ENCODE data around the gene C16orf54.
"Not testable (repeated sequence)": the region's sequence is repeated elsewhere in the genome, so short reads cannot be mapped to it uniquely, and the experiment has no call there.

C16orf54 gene

DNA sequence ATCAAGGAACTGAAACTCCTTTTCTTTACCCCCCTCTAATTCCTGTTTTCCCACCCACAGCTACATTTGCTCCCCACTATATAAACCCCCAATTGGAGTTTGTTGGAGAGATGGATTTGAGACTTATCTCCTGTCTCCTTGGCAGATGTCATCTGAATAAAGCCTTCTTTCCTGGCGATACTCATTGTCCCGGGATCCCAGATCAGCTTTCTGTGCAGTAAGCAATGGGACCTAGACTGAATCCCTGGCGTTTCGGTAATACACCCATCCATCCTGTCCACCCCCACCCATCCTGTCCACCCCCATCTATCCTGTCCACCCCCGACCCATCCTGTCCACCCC lies 44.6 kb downstream of the C16orf54 start:
- DNase-seq: no peak

DNA sequence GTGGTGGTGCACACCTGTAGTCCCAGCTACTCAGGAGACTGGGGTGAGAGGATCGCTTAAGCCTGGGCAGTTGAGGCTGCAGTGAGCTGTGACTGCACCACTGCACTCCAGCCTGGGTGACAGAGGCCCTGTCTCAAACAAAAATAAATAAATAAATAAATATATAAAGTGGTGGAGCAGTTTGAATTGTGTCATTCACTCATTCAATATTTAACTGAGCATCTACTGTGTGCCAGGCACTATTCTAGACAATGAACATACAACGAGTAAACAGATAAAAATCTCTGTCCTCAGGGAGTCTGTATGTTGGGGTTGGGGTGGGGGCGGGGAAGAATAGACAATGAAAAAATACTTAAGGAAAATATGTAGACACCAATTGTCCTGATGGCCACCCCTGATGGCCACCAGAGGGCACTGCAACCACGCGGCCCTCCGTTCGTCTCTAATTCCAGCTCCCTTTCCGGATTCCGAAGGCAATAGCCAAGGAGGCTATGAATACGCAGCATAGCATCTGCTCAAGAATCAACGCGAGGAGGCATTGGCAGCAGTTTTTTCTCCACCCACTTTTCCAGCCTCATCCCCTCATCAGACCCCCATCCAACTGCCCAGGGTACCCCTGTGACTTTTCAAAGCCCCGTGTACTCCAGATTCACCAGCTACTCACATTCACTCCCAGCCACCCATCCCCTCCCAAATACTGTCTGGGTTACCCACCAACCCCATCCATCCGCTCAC lies 45.4 kb downstream of the C16orf54 start:
- peak; percentile 76 for DNase-seq

DNA sequence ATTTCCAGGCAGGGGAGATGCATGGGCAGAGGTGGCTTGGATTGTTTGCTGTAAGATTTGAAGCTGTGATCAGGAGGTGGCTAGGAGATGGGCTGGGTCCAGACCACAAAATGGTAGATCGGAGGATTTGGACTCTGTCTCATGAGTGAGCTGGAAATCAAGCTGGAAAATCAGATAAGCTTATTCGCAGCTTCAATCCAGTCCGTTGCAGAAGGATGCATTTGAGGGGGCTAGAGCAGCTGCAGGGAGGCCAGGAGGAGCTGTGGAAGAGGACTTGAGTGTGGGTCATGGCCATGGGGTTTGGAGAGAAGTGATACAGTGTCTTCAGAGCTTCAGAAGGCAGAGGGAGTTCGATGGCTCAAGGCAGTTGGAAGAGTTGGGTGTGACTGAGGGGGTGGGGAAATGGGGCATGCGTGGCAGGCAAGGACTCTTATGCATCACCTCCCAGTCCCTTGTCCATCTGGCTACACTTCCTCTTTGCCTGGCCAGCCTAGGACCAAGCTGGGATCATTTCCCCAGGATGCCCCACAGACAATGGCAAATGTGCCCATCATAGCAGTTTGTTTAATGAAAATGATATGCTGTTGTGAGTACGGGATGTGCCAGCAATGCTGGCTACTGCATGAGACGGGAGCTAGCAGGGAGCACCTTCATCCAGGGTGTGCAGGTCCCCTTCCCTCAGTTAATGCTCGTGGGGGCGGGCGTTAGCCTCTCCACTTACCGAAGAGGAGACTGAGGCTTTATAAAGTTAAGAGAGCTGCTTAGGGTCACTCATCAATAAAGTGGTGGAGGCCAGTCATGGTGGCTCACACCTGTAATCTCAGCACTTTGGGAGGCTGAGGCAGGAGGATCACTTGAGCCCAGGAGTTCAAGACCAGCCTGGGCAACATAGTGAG lies 46.2 kb downstream of the C16orf54 start:
- no peak for DNase-seq

DNA sequence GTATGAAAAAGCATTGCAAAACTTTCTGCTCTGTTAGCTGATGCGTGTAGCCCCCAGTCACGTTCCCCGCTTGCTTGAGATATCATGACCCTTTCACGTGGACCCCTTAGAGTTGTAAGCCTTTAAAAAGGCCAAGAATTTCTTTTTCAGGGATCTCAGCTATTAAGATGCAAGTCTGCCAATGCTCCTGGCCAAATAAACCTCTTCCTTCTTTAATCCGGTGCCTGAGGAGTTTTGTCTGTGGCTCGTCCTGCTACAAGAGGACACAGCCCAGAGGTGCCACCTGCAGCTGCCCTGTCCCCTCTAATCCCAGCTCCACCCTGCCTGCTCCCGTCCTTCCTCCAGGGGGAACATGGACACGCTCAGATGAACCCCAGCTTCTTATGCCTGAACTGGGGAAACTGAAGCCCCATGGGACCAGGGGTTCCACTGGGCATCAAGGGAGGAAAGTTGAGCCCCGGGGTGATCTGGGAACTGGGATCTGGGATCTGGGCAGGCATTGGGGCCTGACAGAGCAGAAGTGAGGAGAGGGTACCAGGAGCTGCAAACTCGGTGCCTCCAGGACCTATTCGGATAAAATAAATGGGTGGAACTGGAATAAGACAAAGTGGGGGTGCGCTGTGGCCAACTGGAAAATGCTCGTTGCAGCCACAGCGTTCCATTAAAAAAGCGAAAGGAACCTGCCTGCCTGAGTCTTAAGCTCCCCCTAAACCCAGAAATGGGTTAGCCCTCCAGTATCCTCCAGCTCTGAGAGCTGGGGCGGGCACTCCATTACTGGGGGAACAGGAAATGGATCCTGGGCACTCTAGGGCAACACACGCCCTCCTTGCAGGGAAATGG lies 47.1 kb downstream of the C16orf54 start:
- no peak for DNase-seq

DNA sequence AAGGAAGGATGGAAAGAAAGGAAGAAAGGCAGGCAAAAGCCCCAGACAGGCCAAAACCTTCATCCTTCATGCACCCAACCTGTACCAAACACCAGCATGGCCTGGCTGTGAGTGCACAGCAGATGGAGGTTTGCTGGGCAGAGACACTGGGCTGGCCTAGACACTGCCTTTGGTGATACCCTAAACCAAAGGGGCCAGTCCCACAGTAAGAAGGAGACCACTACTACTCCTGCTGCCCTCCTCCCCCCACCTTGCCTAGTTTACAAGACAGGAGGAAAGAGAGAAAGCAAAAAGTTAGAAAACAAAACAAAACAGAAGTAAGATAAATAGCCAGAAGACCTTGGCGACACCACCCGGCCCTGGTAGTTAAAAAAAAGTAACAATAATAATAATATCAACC lies 47.7 kb downstream of the C16orf54 start:
- no peak for DNase-seq

DNA sequence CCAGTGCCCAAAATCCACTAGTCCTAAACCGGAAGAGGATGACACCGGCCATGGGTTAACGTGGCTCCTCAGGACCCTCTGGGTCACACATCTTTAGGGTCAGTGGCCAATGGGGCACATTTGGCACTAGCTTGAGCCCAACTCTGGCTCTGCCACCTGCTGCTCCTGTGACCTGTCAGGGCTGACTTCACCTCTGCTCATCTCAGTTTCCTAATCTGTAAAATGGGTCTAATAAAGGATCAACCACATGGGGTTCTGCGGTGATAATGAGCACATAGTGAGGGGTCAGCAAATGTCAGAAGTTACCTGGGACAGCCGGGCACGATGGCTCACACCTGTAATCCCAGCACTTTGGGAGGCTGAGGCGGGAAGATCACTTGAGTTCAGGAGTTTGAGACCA lies 48.4 kb downstream of the C16orf54 start:
- DNase-seq: no peak

DNA sequence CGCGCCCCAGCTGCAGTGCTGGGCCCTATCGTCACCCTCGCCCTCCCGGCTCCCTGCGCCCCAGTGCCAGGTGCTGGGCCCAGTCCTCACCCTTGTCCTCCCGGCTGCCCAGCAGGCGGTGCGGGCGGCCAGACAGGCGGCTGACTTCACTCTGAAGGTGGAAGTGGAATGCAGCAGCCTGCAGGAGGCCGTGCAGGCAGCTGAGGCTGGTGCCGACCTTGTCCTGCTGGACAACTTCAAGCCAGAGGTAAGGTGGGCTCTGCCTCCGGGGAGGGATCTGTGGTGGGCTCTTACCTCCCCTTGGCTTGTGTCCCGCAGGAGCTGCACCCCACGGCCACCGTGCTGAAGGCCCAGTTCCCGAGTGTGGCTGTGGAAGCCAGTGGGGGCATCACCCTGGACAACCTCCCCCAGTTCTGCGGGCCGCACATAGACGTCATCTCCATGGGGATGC lies 48.9 kb downstream of the C16orf54 start:
- DNase-seq: no peak

DNA sequence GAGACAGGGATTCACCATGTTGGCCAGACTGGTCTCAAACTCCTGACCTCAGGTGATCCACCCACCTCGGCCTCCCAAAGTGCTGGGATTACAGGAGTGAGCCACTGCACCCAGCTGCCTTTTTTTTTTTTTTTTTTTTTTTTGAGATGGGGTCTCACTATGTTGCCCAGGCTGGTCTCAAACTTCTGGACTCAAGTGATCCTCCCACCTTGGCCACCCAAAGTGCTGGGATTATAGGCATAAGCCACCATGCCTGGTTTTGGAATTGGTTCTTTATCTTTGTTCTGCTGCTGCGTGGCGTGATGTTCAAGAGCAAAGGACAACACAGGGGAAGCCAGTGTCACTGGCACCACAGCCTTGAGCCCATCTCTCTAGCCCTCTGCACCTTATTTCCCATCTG lies 50.1 kb downstream of the C16orf54 start:
- DNase-seq: not testable (repeated sequence)

DNA sequence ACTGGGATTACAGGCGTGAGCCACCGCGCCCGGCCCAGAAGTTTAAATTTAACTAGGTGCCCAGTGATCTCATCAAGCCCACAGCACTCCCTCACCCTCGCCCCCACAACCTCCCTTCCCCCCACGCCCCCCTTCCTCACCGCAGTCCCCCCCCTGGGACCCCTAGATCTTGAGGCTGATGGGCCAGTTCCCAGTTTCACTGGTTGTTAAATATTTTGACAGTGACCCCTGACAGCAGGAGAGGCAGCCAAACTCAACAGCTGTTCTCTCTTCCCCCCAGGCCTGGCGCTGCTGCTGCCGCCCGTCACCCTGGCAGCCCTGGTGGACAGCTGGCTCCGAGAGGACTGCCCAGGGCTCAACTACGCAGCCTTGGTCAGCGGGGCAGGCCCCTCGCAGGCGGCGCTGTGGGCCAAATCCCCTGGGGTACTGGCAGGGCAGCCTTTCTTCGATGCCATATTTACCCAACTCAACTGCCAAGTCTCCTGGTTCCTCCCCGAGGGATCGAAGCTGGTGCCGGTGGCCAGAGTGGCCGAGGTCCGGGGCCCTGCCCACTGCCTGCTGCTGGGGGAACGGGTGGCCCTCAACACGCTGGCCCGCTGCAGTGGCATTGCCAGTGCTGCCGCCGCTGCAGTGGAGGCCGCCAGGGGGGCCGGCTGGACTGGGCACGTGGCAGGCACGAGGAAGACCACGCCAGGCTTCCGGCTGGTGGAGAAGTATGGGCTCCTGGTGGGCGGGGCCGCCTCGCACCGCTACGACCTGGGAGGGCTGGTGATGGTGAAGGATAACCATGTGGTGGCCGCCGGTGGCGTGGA lies 51.2 kb downstream of the C16orf54 start:
- no peak for DNase-seq

DNA sequence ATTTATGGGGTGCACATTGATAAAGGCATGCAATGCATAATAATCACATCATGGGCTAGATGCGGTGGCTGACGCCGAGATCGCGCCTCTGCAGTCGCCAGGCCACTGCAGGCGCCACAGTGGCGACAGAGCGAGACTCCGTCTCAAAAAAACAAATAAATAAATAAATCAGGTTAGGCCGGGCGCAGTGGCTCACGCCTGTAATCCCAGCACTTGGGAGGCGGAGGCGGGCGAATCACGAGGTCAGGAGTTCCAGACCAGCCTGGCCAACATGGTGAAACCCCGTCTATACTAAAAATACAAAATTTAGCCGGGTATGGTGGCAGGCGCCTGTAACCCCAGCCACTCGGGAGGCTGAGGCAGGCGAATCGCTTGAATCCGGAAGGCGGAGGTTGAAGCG lies 53.2 kb downstream of the C16orf54 start:
- not testable (repeated sequence) for DNase-seq
